ES-I3 (cell line): ENCODE measurements around the gene ITPRIPL2.

Experiments
- H3K36me3 ChIP-seq: 2 replicates; pipeline ENCODE4 v1.6.1; 2013; ENCODE audit warnings: mild to moderate bottlenecking, low read length, control low read depth, moderate library complexity; ENCODE audit not compliant: insufficient read depth
- H3K4me1 ChIP-seq: 2 replicates; pipeline ENCODE4 v1.6.1; 2013; ENCODE audit warnings: mild to moderate bottlenecking, control low read depth, low read length; ENCODE audit not compliant: insufficient read depth
- H3K9ac ChIP-seq: 2 replicates; pipeline ENCODE4 v1.6.1; 2013; ENCODE audit warnings: low read depth, mild to moderate bottlenecking, low read length, moderate library complexity
- H3K9me3 ChIP-seq: 2 replicates; pipeline ENCODE4 v1.6.1; 2013; ENCODE audit warnings: mild to moderate bottlenecking, low read length, moderate library complexity; ENCODE audit not compliant: control insufficient read depth, insufficient read depth

ITPRIPL2 gene

GRCh38 chr16:19126300-19126699 lies 12.5 kb downstream of the ITPRIPL2 start:
- H3K36me3 ChIP-seq = no peaks in the 10 kb centered on the region
- no peak overlapping the region for H3K9ac ChIP-seq
- H3K9me3 ChIP-seq = no peaks in the 10 kb centered on the region
- H3K4me1 ChIP-seq = peaks cover 22% of the 10 kb centered on the region

- H3K4me1 ChIP-seq = peaks cover 29% of the 10 kb centered on the region
Observed at GRCh38 chr16:19127205-19127604, 13.4 kb downstream of the ITPRIPL2 start.

GRCh38 chr16:19127674-19128131 lies 13.9 kb downstream of the ITPRIPL2 start:
- Histone ChIP-seq H3K4me1 (peaks cover 29% of the 10 kb centered on the region), H3K36me3 (no peaks in the 10 kb centered on the region), H3K9ac (no peak overlapping the region), H3K9me3 (no peaks in the 10 kb centered on the region)

More at GRCh38 chr16:19127205-19127604, 13.4 kb downstream of the ITPRIPL2 start:
- Histone ChIP-seq H3K9me3 (no peaks in the 10 kb centered on the region), H3K9ac (no peak overlapping the region), H3K36me3 (no peaks in the 10 kb centered on the region)

DNA sequence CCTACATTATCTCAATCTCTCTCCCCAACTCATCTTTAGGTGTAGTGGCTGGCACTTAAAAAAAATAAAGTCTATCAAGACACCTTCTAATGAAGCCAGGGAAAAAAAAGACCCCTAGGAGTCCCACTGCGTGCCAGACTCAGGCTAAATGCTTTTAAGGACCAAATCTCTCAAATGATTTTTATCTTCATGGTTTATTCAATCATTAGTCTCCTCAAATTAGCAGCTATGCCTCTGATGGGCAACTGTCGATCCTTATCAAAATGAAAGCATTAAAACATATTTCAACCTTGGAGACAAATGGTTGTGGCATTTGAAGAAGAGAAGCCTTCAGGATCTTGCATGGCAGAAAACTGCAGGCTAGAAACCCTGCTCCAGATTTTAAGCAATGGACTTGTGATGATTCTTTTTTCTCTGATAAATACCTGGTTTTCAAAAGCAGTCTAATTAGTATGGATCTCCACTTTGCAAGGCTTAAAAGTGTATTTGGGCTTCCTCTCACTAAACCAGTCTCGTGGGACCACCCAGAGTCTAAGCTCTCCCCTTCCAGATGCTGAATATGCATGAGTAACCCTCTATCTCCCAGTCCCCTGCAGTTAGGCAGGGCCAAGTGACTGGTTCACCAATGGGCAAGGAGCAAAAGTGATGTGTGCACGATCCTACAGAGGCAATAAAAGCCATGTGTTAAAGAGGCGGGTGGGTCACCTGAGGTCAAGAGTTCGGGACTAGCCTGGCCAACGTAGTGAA lies 14.9 kb downstream of the ITPRIPL2 start:
- H3K9me3 ChIP-seq = no peaks in the 10 kb centered on the region
- peaks cover 29% of the 10 kb centered on the region for H3K4me1 ChIP-seq
- no peak overlapping the region for H3K9ac ChIP-seq
- no peaks in the 10 kb centered on the region for H3K36me3 ChIP-seq

DNA sequence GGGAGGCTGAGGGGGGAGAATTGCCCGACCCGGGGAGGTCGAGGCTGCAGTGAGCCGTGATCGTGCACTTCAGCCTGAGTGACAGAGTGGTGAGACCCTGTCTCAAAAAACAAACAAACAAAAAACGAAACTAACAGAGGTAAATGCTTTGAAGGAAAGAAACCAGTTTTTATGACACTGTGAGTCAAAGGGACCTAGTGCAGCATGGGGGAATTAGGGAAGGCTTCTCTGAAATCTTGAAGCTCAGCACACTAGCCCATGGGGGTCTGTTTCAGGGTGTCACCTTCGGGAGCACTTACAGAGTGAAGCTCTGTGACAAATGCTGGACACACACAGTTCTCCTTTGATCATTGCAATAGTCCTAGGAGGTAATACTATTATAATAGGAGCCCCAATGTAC lies 16.6 kb downstream of the ITPRIPL2 start:
- Histone ChIP-seq H3K9ac (no peak overlapping the region), H3K9me3 (no peaks in the 10 kb centered on the region), H3K36me3 (no peaks in the 10 kb centered on the region), H3K4me1 (peaks cover 32% of the 10 kb centered on the region)

DNA sequence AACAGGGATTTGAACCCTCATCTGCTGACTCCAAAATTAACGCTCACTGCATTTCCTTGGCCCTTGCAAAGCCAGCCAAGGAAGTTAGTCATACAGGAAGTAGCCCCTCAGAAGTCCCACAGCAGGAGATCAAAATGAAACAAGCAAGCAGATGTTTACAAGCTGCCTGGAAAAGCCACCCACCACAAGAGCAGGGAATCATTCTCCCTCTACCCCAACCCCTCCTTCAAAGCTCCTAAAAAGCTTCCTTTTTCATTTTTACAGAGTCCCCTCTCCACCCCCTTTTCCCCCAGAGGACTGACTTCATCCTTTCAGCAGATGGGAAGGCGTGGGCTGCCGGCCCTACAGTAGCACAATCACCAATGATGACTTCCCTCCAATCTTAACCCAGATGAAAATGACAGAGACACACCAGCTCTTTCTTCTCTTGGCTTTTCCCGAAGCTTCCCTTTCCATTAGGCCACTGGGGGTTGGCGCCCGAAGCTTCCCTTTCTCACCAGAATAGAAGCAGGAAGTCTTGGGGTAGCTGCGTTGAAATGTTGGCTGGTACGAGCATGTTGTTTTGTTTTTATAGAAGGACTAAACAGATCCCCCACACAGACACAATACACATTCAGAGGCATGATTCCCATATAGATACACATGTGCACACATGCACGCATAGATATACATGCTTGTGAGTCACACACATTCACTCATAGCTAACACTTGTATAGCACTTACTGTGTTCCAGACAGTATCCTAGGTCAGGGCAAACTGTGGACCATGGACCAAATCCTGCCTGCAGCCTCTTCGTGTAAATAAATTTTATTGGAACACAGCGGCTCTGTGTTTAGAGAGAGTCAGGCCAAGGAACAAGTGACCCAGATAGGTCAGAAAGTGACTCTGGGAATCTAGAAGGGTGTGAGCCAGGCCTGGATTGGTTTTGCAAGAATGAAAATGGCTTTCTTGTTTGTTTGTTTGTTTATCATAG lies 17.4 kb downstream of the ITPRIPL2 start:
- Histone ChIP-seq H3K9ac (peak overlapping the region; percentile 19; the same call in 1 of the 2 replicates), H3K9me3 (no peaks in the 10 kb centered on the region), H3K4me1 (peaks cover 39% of the 10 kb centered on the region), H3K36me3 (no peaks in the 10 kb centered on the region)

- Histone ChIP-seq H3K9me3 (no peaks in the 10 kb centered on the region), H3K9ac (no peak overlapping the region), H3K4me1 (peaks cover 44% of the 10 kb centered on the region), H3K36me3 (no peaks in the 10 kb centered on the region)
Observed at GRCh38 chr16:19131825-19132218, 18.1 kb downstream of the ITPRIPL2 start.

DNA sequence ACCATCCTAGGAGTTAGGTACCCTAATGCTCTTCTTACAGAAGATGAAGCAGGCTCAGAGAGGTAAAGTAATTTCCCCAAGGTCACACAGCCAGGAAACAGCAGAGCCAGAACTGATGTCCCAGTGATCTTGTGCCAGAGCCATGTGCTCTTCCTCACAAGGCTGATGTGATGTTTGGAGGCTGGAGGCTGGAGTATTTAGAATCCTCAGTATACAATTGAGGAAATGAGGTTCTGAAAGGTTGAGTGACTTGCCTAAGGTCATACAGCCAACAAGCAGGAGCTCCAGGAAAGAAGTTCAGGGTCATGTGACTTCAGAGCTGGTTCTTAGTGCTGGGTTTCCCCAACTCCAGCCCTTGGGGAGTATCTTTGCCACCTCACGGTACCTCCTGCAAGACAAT lies 18.5 kb downstream of the ITPRIPL2 start:
- Histone ChIP-seq H3K9me3 (no peaks in the 10 kb centered on the region), H3K4me1 (peaks cover 48% of the 10 kb centered on the region), H3K9ac (no peak overlapping the region), H3K36me3 (no peaks in the 10 kb centered on the region)

DNA sequence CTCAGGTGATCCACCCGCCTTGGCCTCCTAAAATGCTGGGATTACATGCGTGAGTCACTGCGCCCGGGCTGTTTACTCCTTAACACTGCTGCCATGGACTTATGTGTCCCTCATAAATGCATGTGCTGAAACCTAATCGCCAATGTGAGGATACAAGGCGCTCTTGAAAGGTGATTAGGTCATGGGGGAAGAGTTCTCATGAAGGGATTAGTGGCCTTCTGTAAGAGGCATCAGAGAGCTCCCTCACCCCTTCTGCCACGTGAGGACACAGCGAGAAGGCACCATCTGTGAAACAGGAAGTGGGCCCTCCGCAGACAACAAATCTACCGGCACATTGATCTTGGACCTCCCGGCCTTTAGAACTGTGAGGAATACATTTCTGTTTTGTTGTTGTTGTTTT lies 19.1 kb downstream of the ITPRIPL2 start:
- no peaks in the 10 kb centered on the region for H3K36me3 ChIP-seq
- no peak overlapping the region for H3K9ac ChIP-seq
- H3K9me3 ChIP-seq = no peaks in the 10 kb centered on the region
- peaks cover 54% of the 10 kb centered on the region for H3K4me1 ChIP-seq

DNA sequence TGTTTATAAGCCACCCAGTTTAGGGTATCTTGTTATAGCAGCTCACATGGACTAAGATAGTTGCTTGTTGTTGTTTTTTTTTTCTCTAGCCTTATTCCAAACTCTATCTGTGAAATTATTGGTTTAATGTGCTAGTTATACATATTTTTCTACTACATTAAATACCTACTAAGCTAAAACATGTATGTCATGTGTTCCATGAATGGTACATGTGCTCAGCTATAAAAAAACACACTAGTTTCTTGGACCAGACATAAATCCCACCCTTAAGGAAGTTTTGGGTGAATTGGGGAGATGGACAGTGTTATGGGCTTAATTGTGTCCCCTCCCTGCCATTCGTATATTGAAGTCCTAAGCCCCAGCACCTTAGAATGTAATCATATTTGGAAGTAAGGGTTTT lies 19.8 kb downstream of the ITPRIPL2 start:
- no peaks in the 10 kb centered on the region for H3K9me3 ChIP-seq
- peaks cover 57% of the 10 kb centered on the region for H3K4me1 ChIP-seq
- H3K36me3 ChIP-seq = no peaks in the 10 kb centered on the region
- no peak overlapping the region for H3K9ac ChIP-seq

GRCh38 chr16:19135201-19135842 lies 21.6 kb downstream of the ITPRIPL2 start:
- Histone ChIP-seq H3K36me3 (no peaks in the 10 kb centered on the region), H3K9me3 (no peaks in the 10 kb centered on the region), H3K9ac (no peak overlapping the region), H3K4me1 (peaks cover 45% of the 10 kb centered on the region)

DNA sequence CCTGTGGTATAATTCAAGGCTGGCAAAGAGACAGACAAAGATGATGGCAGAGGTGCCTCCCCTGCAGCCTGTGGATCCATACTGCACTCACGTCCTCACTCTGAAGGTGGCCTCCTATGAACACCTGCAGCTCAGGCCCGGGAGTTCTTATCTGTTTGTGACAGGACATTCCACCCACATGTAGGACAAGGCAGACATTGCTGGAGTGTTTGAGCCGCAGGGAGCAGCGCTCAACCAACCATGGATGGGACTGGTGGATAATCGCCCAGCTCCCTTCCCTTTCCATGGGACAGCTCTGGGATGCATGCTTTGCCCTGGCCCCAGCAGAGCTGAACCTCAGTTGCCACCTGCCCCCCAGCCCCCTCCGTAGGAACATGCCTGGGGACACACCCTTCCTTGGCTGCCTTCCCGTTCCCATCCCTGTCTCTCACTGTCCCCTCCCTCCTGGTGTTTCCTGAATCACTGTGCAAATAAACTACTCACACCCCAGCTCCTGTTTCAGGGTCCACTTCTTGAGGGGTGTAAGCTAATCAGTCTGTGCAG lies 22.2 kb downstream of the ITPRIPL2 start:
- H3K36me3 ChIP-seq = no peaks in the 10 kb centered on the region
- H3K9me3 ChIP-seq = no peaks in the 10 kb centered on the region
- peaks cover 38% of the 10 kb centered on the region for H3K4me1 ChIP-seq
- no peak overlapping the region; the same call in 1 of the 2 replicates for H3K9ac ChIP-seq

DNA sequence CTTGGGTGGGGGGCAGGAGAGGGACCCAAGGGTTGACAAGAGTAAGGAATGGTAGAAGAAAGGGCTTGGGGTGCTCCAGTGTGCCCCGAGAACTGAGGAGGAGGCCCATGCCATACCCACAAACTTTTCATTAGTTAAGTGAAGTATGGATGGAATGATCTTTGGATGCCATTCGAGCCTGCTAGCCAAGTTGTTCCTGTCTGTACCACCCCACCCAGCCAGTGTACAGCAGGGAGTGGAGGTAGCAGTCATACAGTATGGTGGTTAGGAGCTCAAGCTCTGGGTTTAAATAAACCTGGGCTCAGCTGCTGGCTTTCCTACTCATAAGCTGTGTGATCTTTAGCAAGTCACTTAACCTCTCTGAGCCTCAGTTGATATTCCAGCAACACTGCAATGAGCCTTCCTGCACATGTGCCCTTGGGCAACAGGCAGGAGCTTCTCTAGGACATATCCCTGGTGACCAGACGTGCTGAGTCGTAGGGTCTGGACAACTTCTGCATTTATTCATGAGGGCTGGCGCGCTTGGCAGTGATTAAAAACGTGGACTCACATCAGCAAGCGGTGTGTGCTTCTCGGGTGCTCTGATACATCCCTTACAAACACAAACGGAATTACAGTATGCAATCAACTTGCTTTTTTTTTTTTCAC lies 22.9 kb downstream of the ITPRIPL2 start:
- H3K9ac ChIP-seq = no peak overlapping the region; the same call in 1 of the 2 replicates
- H3K36me3 ChIP-seq = no peaks in the 10 kb centered on the region
- no peaks in the 10 kb centered on the region for H3K9me3 ChIP-seq
- peaks cover 31% of the 10 kb centered on the region for H3K4me1 ChIP-seq
